Peyer's patch (tissue), 4 donors: ENCODE results near the gene GPR180. TPM values are rescaled to one million over a fixed set of nuclear protein-coding genes. Genes with fewer than 3 reads are reported as not detected.

Experiments
- DNase-seq, 3 donors: peaks; one replicate each; pipeline ENCODE4 v3.0.0-alpha.2; 2017 to 2019
- H3K27ac ChIP-seq, 4 donors: fragments of 200-600 bp; sonication (generic); one replicate each; pipeline ENCODE4 v1.5.1; 2016 to 2019
- H3K27me3 ChIP-seq, 2 donors: fragments of 200-600 bp; sonication (generic); one replicate each; pipeline ENCODE4 v1.5.1; 2019
- H3K36me3 ChIP-seq, 3 donors: fragments of 200-600 bp; sonication (generic); one replicate each; pipeline ENCODE4 v1.5.1; 2016 to 2019
- H3K4me1 ChIP-seq, 4 donors: fragments of 200-600 bp; sonication (generic); one replicate each; pipeline ENCODE4 v1.5.1; 2016 to 2019
- H3K4me3 ChIP-seq, 4 donors: fragments of 200-600 bp; sonication (generic); 1 replicate in 3 of 4; 2 replicates in 1 of 4; pipeline ENCODE4 v1.5.1; 2016 to 2019; ENCODE audit warnings: mild to moderate bottlenecking in 1 of 4
- H3K9me3 ChIP-seq, 4 donors: fragments of 200-600 bp; sonication (generic); one replicate each; pipeline ENCODE4 v1.5.1; 2016 to 2019; ENCODE audit warnings: mild to moderate bottlenecking in 1 of 4
- CTCF ChIP-seq, 6 experiments: fragments of 450-650 bp in 4 of 6; fragments of 200-600 bp in 2 of 6; sonication (generic) in 1 of 6; IDR thresholded peaks; one replicate each; pipeline ENCODE4 v1.5.1; 2017 to 2019; ENCODE audit warnings: antibody characterized with exemption in 6 of 6, mild to moderate bottlenecking in 3 of 6, moderate library complexity in 1 of 6
- POLR2A ChIP-seq, 2 donors: fragments of 450-650 bp; IDR thresholded peaks; one replicate each; pipeline ENCODE4 v1.5.1; 2017; ENCODE audit warnings: antibody characterized with exemption in 2 of 2, mild to moderate bottlenecking in 2 of 2, moderate library complexity in 2 of 2
- total RNA-seq, 4 donors: library from RNA; depleted of rRNA; stranded (reverse); fragments of >200 nt; gene quantifications; one replicate each; pipeline ENCODE4 v1.1.0, GENCODE V29; 2016

The GPR180 gene
- total RNA-seq = 1 to 10 TPM; 1.8 to 5.0 (median 3.5) TPM

- TF ChIP-seq POLR2A (IDR thresholded peaks at IDR 0.05) = peak; percentile 78 to 84
- TF ChIP-seq CTCF (IDR thresholded peaks at IDR 0.05) = peak in 1 of 6 experiments; percentile 10
- H3K4me3 ChIP-seq = peak within 1 kb of the TSS; percentile 68 to 95 (median 86)
- peaks cover 0 to 7% (median 0%) of the 10 kb centered on the region in 4 donors for H3K4me1 ChIP-seq
- no peaks in the 10 kb centered on the region for H3K9me3 ChIP-seq
- peak within 1 kb of the TSS; percentile 66 to 94 (median 86) for H3K27ac ChIP-seq
- H3K27me3 ChIP-seq = no peaks in the 10 kb centered on the region
- peak; percentile 92 to 98 (median 95) for DNase-seq
- peaks cover 0 to 1% (median 0%) of the 10 kb centered on the region in 3 donors for H3K36me3 ChIP-seq
Measured at GRCh38 chr13:94601446-94602431, at the start of gene GPR180. TSS of gene GPR180 (plus strand) at chr13:94601857. CDS start at chr13:94601928, 71 bp downstream.

GRCh38 chr13:94552095-94552494 is 49.6 kb upstream of the GPR180 start:
- Histone ChIP-seq H3K4me3 (no peak overlapping the region), H3K27ac (no peak overlapping the region), H3K27me3 (no peaks in the 10 kb centered on the region), H3K4me1 (peaks cover 0 to 5% (median 0%) of the 10 kb centered on the region in 4 donors), H3K36me3 (no peaks in the 10 kb centered on the region), H3K9me3 (no peaks in the 10 kb centered on the region)
- TF ChIP-seq CTCF (IDR thresholded peaks at IDR 0.05) = no peak
- TF ChIP-seq POLR2A (IDR thresholded peaks at IDR 0.05) = no peak
- DNase-seq = no peak

- H3K27ac ChIP-seq = no peak overlapping the region
- H3K4me3 ChIP-seq = no peak overlapping the region
- H3K9me3 ChIP-seq = no peaks in the 10 kb centered on the region
- DNase-seq = no peak
- H3K27me3 ChIP-seq = no peaks in the 10 kb centered on the region
- no peaks in the 10 kb centered on the region for H3K4me1 ChIP-seq
- no peak for TF ChIP-seq POLR2A (IDR thresholded peaks at IDR 0.05)
- TF ChIP-seq CTCF (IDR thresholded peaks at IDR 0.05) = no peak
- H3K36me3 ChIP-seq = no peaks in the 10 kb centered on the region
Measured at GRCh38 chr13:94553766-94554165, 47.9 kb upstream of the GPR180 start.

- H3K36me3 ChIP-seq = no peaks in the 10 kb centered on the region
- no peak for DNase-seq
- H3K4me3 ChIP-seq = no peak overlapping the region
- no peak overlapping the region for H3K27ac ChIP-seq
- no peaks in the 10 kb centered on the region for H3K9me3 ChIP-seq
- TF ChIP-seq CTCF (IDR thresholded peaks at IDR 0.05) = no peak
- TF ChIP-seq POLR2A (IDR thresholded peaks at IDR 0.05) = no peak
- H3K27me3 ChIP-seq = no peaks in the 10 kb centered on the region
- no peaks in the 10 kb centered on the region for H3K4me1 ChIP-seq
Measured at GRCh38 chr13:94556041-94556440, 45.6 kb upstream of the GPR180 start.

GRCh38 chr13:94556621-94557020 is 45.0 kb upstream of the GPR180 start:
- no peak for DNase-seq
- Histone ChIP-seq H3K4me1 (no peaks in the 10 kb centered on the region), H3K4me3 (no peak overlapping the region), H3K9me3 (no peaks in the 10 kb centered on the region), H3K36me3 (no peaks in the 10 kb centered on the region), H3K27me3 (no peaks in the 10 kb centered on the region), H3K27ac (no peak overlapping the region)
- TF ChIP-seq POLR2A (IDR thresholded peaks at IDR 0.05) (no peak), CTCF (IDR thresholded peaks at IDR 0.05) (no peak)
